AG09319 (cell line): Measurements from ENCODE around the gene TRANK1.
"Not testable (repeated sequence)": the region's sequence is repeated elsewhere in the genome, so short reads cannot be mapped to it uniquely, and the experiment has no call there.

Experiments used
- DNase-seq: peaks from one replicate; pipeline ENCODE4 v3.0.0-alpha.2; 2010; ENCODE audit warnings: low read depth; ENCODE audit errors: extremely low read depth
- TF ChIP-seq, protein P1 (sequence below): IDR thresholded peaks from 2 replicates; pipeline ENCODE4 v1.5.1; 2011; ENCODE audit warnings: low read depth, mild to moderate bottlenecking, inconsistent platforms, low read length, moderate library complexity

TRANK1 gene

DNA sequence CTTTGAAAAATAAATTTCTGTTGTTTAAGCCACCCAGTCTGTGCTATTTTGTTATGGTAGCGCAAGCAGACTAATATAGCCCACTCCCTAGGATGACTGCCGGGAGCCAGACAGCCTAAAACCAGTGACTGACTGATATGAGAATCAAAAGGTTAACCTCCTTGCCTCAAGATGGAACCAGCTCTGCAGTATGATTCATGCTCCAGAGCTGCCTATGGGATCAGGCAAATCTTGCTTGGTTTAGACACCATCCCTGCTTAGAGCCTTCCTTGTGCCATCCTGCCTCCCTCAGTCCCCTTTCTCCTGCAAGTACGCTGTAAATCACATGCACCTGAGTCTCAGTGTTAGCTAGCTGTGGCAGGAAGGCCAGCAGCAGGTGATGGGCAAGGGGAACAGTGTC lies 39.3 kb downstream of the TRANK1 start:
- TF ChIP-seq, protein P1, sequence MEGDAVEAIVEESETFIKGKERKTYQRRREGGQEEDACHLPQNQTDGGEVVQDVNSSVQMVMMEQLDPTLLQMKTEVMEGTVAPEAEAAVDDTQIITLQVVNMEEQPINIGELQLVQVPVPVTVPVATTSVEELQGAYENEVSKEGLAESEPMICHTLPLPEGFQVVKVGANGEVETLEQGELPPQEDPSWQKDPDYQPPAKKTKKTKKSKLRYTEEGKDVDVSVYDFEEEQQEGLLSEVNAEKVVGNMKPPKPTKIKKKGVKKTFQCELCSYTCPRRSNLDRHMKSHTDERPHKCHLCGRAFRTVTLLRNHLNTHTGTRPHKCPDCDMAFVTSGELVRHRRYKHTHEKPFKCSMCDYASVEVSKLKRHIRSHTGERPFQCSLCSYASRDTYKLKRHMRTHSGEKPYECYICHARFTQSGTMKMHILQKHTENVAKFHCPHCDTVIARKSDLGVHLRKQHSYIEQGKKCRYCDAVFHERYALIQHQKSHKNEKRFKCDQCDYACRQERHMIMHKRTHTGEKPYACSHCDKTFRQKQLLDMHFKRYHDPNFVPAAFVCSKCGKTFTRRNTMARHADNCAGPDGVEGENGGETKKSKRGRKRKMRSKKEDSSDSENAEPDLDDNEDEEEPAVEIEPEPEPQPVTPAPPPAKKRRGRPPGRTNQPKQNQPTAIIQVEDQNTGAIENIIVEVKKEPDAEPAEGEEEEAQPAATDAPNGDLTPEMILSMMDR, result no peak
- DNase-seq, result no peak

DNA sequence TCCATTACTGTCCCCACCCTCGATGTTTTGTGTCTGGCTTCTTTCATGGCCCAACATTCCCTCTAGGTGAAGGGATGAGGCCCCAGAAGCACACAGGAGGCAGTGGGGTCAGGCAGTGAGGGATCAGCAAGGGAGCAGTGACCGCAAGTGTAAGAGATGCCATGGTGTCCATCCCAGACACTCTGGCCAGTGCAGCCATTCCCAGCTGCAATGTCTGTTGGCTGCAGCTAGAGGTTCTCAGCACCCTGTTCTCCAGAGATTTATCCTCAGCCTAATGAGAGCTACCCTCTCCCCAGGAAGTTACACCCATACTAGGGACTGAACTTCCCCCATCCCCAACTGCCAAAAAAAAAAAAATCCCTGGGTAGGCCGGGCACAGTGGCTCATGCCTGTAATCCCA lies 40.2 kb downstream of the TRANK1 start:
- DNase-seq, result no peak
- TF ChIP-seq, protein P1, result peak; percentile 32

DNA sequence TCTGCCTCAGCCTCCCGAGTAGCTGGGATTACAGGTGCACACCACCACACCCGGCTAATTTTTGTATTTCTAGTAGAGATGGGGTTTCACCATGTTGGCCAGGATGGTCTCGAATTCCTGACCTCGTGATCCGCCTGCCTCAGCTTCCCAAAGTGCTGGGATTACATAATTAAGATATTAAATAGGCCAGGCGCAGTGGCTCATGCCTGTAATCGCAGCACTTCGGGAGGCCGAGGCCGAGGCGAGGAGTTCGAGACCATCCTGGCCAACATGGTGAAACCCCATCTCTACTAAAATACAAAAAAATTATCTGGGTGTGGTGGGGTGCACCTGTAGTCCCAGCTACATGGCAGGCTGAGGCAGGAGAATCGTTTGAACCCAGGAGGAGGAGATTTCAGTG lies 40.8 kb downstream of the TRANK1 start:
- not testable (repeated sequence) for DNase-seq

- DNase-seq, result no peak
- TF ChIP-seq, protein P1, result no peak
Observed at GRCh38 chr3:36903119-36903882, 41.6 kb downstream of the TRANK1 start.

DNA sequence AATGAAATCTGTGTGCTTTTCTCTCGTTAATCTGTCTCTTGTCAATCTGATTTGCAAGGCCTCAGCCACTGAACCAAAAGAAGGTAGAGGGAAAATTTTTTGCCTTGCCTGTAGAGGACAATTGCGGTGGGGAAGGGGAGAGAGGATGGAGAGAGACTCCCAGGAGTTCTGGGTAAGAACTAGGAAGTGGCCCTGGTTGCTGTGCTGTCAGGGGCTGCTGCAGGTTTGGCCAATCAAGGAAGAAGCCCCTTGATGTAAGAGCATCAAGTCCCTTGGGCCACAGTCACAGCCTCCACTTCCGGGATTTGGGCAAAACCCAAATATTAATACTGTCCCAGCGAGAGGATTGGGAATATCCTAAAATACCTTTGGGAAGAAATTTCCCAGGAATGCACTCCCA lies 43.3 kb downstream of the TRANK1 start:
- TF ChIP-seq, protein P1, result no peak
- no peak for DNase-seq

GRCh38 chr3:36900474-36901443 lies 44.1 kb downstream of the TRANK1 start:
- no peak for DNase-seq
- TF ChIP-seq, protein P1, result no peak

DNA sequence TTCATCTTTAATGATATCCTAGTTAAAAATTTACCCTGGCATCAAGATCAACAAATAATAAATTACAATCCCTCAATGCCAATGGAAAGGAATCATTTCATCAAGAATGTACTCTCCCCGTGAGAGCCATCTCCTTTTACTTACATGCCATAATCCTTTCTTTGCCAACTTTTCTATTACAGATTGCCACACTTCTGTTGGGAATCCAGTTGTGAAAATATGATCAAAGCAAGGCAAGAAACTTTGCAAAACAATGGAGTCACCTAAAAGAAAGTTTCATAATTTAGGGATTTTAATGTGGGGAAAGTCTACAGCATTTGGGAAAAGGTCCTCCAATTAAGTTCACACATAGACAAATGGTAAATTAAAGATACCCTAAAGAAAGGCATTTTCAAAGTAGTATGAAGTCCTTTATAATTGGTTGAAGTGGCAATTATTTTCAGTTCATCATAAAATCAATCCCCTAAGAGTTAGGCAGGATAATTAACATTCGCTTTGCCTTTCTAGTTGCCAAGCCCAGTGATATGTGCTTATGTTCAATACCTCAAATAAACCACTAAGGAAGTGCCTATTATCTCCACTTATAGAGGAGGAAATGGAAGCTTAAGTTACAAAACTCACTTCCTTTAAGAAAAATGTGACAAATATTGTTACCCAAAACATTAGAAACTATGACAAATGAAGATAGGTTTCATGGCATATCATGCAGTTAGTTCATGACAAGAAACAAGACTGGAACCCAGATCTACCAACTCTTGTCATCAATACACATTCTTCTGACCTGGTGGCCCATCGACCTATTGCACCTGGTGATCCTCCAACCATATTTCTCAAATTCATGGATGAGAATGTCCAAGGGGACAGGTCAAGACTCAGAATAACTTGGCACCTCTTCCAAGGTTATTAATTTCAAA lies 49.1 kb downstream of the TRANK1 start:
- DNase-seq, result no peak
- TF ChIP-seq, protein P1, result no peak
